Measurements from ENCODE around the gene NPEPL1.
"Not testable (repeated sequence)": the region's sequence is repeated elsewhere in the genome, so short reads cannot be mapped to it uniquely, and the experiment has no call there.

The NPEPL1 gene

GRCh38 chr20:58713801-58714339 is 21.3 kb downstream of the NPEPL1 start:
- no peak for DNase-seq (ENCODE audit: low read depth)

- no peak for DNase-seq (ENCODE audit: low read depth)
These were observed 21.8 kb downstream of the NPEPL1 start for GRCh38 chr20:58714340-58714922.

- DNase-seq (ENCODE audit: low read depth), result no peak
These were observed 22.3 kb downstream of the NPEPL1 start for GRCh38 chr20:58714923-58715351.

- DNase-seq (ENCODE audit: low read depth), result no peak
These were observed 22.8 kb downstream of the NPEPL1 start for GRCh38 chr20:58715391-58715800.

GRCh38 chr20:58715801-58716475 is 23.3 kb downstream of the NPEPL1 start:
- no peak for DNase-seq (ENCODE audit: low read depth)

GRCh38 chr20:58716476-58717277 is 24.1 kb downstream of the NPEPL1 start:
- no peak for DNase-seq (ENCODE audit: low read depth)

- DNase-seq (ENCODE audit: low read depth), result no peak
These were observed 24.9 kb downstream of the NPEPL1 start for GRCh38 chr20:58717278-58718091.

GRCh38 chr20:58718121-58718563 is 25.5 kb downstream of the NPEPL1 start:
- no peak for DNase-seq (ENCODE audit: low read depth)

- no peak for DNase-seq (ENCODE audit: low read depth)
These were observed 26.1 kb downstream of the NPEPL1 start for GRCh38 chr20:58718729-58719128.

- no peak for DNase-seq (ENCODE audit: low read depth)
These were observed 26.7 kb downstream of the NPEPL1 start for GRCh38 chr20:58719258-58719657.

- no peak for DNase-seq (ENCODE audit: low read depth)
These were observed 27.4 kb downstream of the NPEPL1 start for GRCh38 chr20:58719971-58720371.

- no peak for DNase-seq (ENCODE audit: low read depth)
These were observed 28.3 kb downstream of the NPEPL1 start for GRCh38 chr20:58720890-58721289.

GRCh38 chr20:58721951-58722778 is 29.6 kb downstream of the NPEPL1 start:
- no peak for DNase-seq (ENCODE audit: low read depth)

- no peak for DNase-seq (ENCODE audit: low read depth)
These were observed 30.5 kb downstream of the NPEPL1 start for GRCh38 chr20:58722877-58723627.

GRCh38 chr20:58723628-58723984 is 31.0 kb downstream of the NPEPL1 start:
- DNase-seq (ENCODE audit: low read depth), result no peak

- DNase-seq (ENCODE audit: low read depth), result not testable (repeated sequence)
These were observed 33.6 kb downstream of the NPEPL1 start for GRCh38 chr20:58726156-58726555.

- no peak for DNase-seq (ENCODE audit: low read depth)
These were observed 38.6 kb downstream of the NPEPL1 start for GRCh38 chr20:58731192-58731591.

- no peak for DNase-seq (ENCODE audit: low read depth)
These were observed 44.6 kb downstream of the NPEPL1 start for GRCh38 chr20:58737198-58737597.

GRCh38 chr20:58740356-58741308 is 48.0 kb downstream of the NPEPL1 start:
- no peak for DNase-seq (ENCODE audit: low read depth)

Measured in activated gamma-delta T cell treated with anti-CD3 and anti-CD28 coated beads, Interleukin-2, amount 50 U/mL, for 16 hours (primary cell).